GM23338 (cell line): ENCODE measurements around the gene CLEC1A. TPM values are rescaled to one million over a fixed set of nuclear protein-coding genes. Genes with fewer than 3 reads are reported as not detected.

ENCODE experiments used
- ATAC-seq: fragments of 200-7000 bp; cut with Tn5 transposase; 3 replicates; pipeline ENCODE4 v1.9.1; 2020
- DNase-seq: peaks from one replicate; pipeline ENCODE4 v3.0.0-alpha.2; 2015; ENCODE audit warnings: low spot score
- H2AFZ ChIP-seq: fragments of 200-600 bp; sonication (generic); 2 replicates; pipeline ENCODE4 v1.8.0; 2016; ENCODE audit warnings: antibody characterized with exemption, mild to moderate bottlenecking, moderate library complexity
- H3F3A ChIP-seq: fragments of 200-600 bp; sonication (generic); replicated peaks from 2 replicates; pipeline ENCODE4 v1.8.0; 2017; ENCODE audit warnings: antibody characterized with exemption, mixed run types, low read depth
- H3K27ac ChIP-seq: fragments of 200-600 bp; sonication (generic); 2 replicates; pipeline ENCODE4 v1.6.1; 2016; ENCODE audit warnings: low read depth
- H3K27me3 ChIP-seq: fragments of 200-600 bp; sonication (generic); 2 replicates; pipeline ENCODE4 v1.8.0; 2016; ENCODE audit warnings: mild to moderate bottlenecking, mixed run types, moderate library complexity; ENCODE audit not compliant: insufficient read depth
- H3K36me3 ChIP-seq: fragments of 200-600 bp; sonication (generic); 2 replicates; pipeline ENCODE4 v1.8.0; 2016; ENCODE audit warnings: mild to moderate bottlenecking; ENCODE audit not compliant: insufficient read depth
- H3K4me1 ChIP-seq: fragments of 200-600 bp; sonication (generic); 2 replicates; pipeline ENCODE4 v1.8.0; 2016; ENCODE audit warnings: mild to moderate bottlenecking, moderate library complexity; ENCODE audit not compliant: insufficient read depth
- H3K4me2 ChIP-seq: fragments of 200-600 bp; sonication (generic); 2 replicates; pipeline ENCODE4 v1.7.1; 2017; ENCODE audit warnings: mixed run types
- H3K4me3 ChIP-seq: fragments of 200-600 bp; sonication (generic); 2 replicates; pipeline ENCODE4 v1.6.1; 2016; ENCODE audit warnings: mixed run types
- H3K79me2 ChIP-seq: fragments of 200-600 bp; sonication (generic); replicated peaks from 2 replicates; pipeline ENCODE4 v1.8.0; 2017; ENCODE audit warnings: mild to moderate bottlenecking; ENCODE audit not compliant: insufficient read depth
- H3K9me2 ChIP-seq: fragments of 200-600 bp; sonication (generic); 2 replicates; pipeline ENCODE4 v1.8.0; 2017; ENCODE audit not compliant: insufficient read depth
- H4K20me1 ChIP-seq: fragments of 200-600 bp; sonication (generic); replicated peaks from 2 replicates; pipeline ENCODE4 v1.8.0; 2017; ENCODE audit warnings: mild to moderate bottlenecking; ENCODE audit not compliant: insufficient read depth
- H3K27ac Mint-ChIP-seq: 2 replicates; pipeline ENCODE4 v1.8.0; 2020; ENCODE audit warnings: inconsistent platforms, mild to moderate bottlenecking, moderate library complexity, mixed read lengths
- H3K27me3 Mint-ChIP-seq: 3 replicates; pipeline ENCODE4 v1.8.0; 2022; ENCODE audit warnings: low read depth, mild to moderate bottlenecking, moderate library complexity, mixed read lengths, inconsistent platforms; ENCODE audit not compliant: insufficient read depth, poor library complexity
- H3K36me3 Mint-ChIP-seq: 3 replicates; pipeline ENCODE4 v1.8.0; 2021; ENCODE audit warnings: low read depth, mild to moderate bottlenecking, inconsistent platforms, moderate library complexity, mixed read lengths
- H3K4me1 Mint-ChIP-seq: 3 replicates; pipeline ENCODE4 v1.8.0; 2020; ENCODE audit warnings: mild to moderate bottlenecking, inconsistent platforms, mixed read lengths
- H3K4me3 Mint-ChIP-seq: 3 replicates; pipeline ENCODE4 v1.8.0; 2021; ENCODE audit warnings: moderate library complexity, mild to moderate bottlenecking, inconsistent platforms, mixed read lengths
- H3K9me3 Mint-ChIP-seq: 3 replicates; pipeline ENCODE4 v1.8.0; 2020; ENCODE audit warnings: moderate library complexity, mild to moderate bottlenecking, inconsistent platforms, mixed read lengths
- CREB1 ChIP-seq: fragments of 250-450 bp; sonication (Bioruptor Pico); IDR thresholded peaks from 2 replicates; pipeline ENCODE4 v1.5.0; 2020; ENCODE audit warnings: low read depth, mild to moderate bottlenecking, moderate library complexity
- CTCF ChIP-seq, 2 experiments: fragments of 200-600 bp in 1 of 2; sonication (generic) in 1 of 2; conservative IDR thresholded peaks; 2 replicates each; pipeline versions ENCODE4 v1.5.1 to v1.6.1; 2016 to 2017; ENCODE audit warnings: antibody characterized with exemption in 2 of 2, low read depth in 2 of 2, mild to moderate bottlenecking in 2 of 2, moderate library complexity in 1 of 2
- EZH2 ChIP-seq: fragments of 200-600 bp; sonication (generic); IDR thresholded peaks from one replicate; pipeline ENCODE4 v1.8.0; 2017; ENCODE audit warnings: antibody characterized with exemption, mild to moderate bottlenecking, low read depth; ENCODE audit not compliant: unreplicated experiment
- EZH2phosphoT487 ChIP-seq: fragments of 200-600 bp; sonication (generic); IDR thresholded peaks from one replicate; pipeline ENCODE4 v1.8.1; 2018; ENCODE audit warnings: antibody characterized with exemption; ENCODE audit not compliant: unreplicated experiment
- JUNB ChIP-seq: IDR thresholded peaks from one replicate; pipeline ENCODE4 v1.6.1; 2016; ENCODE audit warnings: antibody characterized with exemption; ENCODE audit not compliant: unreplicated experiment
- NANOG ChIP-seq: IDR thresholded peaks from 2 replicates; pipeline ENCODE4 v1.6.1; 2016; ENCODE audit warnings: antibody characterized with exemption, borderline replicate concordance
- POLR2AphosphoS5 ChIP-seq: IDR thresholded peaks from 2 replicates; pipeline ENCODE4 v1.6.1; 2016; ENCODE audit warnings: antibody characterized with exemption, low read depth
- REST ChIP-seq: IDR thresholded peaks from one replicate; pipeline ENCODE4 v1.6.1; 2018; ENCODE audit warnings: antibody characterized with exemption; ENCODE audit not compliant: unreplicated experiment
- ZNF114 ChIP-seq: fragments of 250-450 bp; sonication (Bioruptor Pico); IDR thresholded peaks from 2 replicates; pipeline ENCODE4 v1.5.0; 2020; ENCODE audit warnings: mild to moderate bottlenecking, moderate library complexity
- ZNF331 ChIP-seq: fragments of 250-450 bp; sonication (Bioruptor Pico); IDR thresholded peaks from 2 replicates; pipeline ENCODE4 v1.5.0; 2020; ENCODE audit warnings: low read depth, mild to moderate bottlenecking, moderate library complexity
- polyA plus RNA-seq: library from polyadenylated mRNA; unstranded; fragments of >200 nt; fragmentation: Nextera tagmentation; extraction: Ambion mirVana; gene quantifications from 2 replicates; pipeline ENCODE4 v1.2.1, GENCODE V29; 2016
- total RNA-seq: library from RNA; depleted of rRNA; stranded (reverse); fragments of >200 nt; shearing (Covaris generic); gene quantifications from 2 replicates; pipeline ENCODE4 v1.2.3, GENCODE V29; 2014
- TF ChIP-seq, protein P1 (sequence below): fragments of 250-450 bp; sonication (Bioruptor Pico); IDR thresholded peaks from 2 replicates; pipeline ENCODE4 v1.5.0; 2020; ENCODE audit warnings: mild to moderate bottlenecking, moderate library complexity
- TF ChIP-seq, protein P2 (sequence below): IDR thresholded peaks from 2 replicates; pipeline ENCODE4 v1.6.1; 2016; ENCODE audit warnings: antibody characterized with exemption

CLEC1A gene
- total and polyA plus RNA-seq, 2 experiments from 2014 or later = 1.1 TPM; not detected in 1

GRCh38 chr12:10136637-10137205, 37.9 kb upstream of the CLEC1A start:
- Mint-ChIP-seq H3K4me3 (no peak overlapping the region), H3K4me1 (peaks cover 24% of the 10 kb centered on the region), H3K27me3 (peaks cover 2% of the 10 kb centered on the region), H3K36me3 (no peaks in the 10 kb centered on the region), H3K27ac (no peak overlapping the region), H3K9me3 (no peaks in the 10 kb centered on the region; the same call in 2 of the 3 replicates)
- Histone ChIP-seq H3K27ac (no peak overlapping the region), H3F3A (no peaks in the 10 kb centered on the region), H2AFZ (no peak overlapping the region), H3K79me2 (no peaks in the 10 kb centered on the region), H4K20me1 (no peaks in the 10 kb centered on the region), H3K4me1 (peaks cover 25% of the 10 kb centered on the region), H3K4me3 (no peak overlapping the region), H3K27me3 (no peaks in the 10 kb centered on the region), H3K9me2 (no peaks in the 10 kb centered on the region), H3K4me2 (no peak overlapping the region), H3K36me3 (no peaks in the 10 kb centered on the region)
- ATAC-seq (no peak), DNase-seq (no peak)
- TF ChIP-seq ZNF331 (CRISPR knock-in tag) (no peak), JUNB (no peak), POLR2AphosphoS5 (no peak), NANOG (no peak), EZH2 (no peak), CTCF (conservative IDR thresholded peaks at IDR 0.05; ENCODE audit: low read depth in 2 of 2) (no peak), EZH2phosphoT487 (no peak), REST (no peak), ZNF114 (CRISPR knock-in tag) (no peak), CREB1 (CRISPR knock-in tag) (no peak)
- TF ChIP-seq, protein P1, sequence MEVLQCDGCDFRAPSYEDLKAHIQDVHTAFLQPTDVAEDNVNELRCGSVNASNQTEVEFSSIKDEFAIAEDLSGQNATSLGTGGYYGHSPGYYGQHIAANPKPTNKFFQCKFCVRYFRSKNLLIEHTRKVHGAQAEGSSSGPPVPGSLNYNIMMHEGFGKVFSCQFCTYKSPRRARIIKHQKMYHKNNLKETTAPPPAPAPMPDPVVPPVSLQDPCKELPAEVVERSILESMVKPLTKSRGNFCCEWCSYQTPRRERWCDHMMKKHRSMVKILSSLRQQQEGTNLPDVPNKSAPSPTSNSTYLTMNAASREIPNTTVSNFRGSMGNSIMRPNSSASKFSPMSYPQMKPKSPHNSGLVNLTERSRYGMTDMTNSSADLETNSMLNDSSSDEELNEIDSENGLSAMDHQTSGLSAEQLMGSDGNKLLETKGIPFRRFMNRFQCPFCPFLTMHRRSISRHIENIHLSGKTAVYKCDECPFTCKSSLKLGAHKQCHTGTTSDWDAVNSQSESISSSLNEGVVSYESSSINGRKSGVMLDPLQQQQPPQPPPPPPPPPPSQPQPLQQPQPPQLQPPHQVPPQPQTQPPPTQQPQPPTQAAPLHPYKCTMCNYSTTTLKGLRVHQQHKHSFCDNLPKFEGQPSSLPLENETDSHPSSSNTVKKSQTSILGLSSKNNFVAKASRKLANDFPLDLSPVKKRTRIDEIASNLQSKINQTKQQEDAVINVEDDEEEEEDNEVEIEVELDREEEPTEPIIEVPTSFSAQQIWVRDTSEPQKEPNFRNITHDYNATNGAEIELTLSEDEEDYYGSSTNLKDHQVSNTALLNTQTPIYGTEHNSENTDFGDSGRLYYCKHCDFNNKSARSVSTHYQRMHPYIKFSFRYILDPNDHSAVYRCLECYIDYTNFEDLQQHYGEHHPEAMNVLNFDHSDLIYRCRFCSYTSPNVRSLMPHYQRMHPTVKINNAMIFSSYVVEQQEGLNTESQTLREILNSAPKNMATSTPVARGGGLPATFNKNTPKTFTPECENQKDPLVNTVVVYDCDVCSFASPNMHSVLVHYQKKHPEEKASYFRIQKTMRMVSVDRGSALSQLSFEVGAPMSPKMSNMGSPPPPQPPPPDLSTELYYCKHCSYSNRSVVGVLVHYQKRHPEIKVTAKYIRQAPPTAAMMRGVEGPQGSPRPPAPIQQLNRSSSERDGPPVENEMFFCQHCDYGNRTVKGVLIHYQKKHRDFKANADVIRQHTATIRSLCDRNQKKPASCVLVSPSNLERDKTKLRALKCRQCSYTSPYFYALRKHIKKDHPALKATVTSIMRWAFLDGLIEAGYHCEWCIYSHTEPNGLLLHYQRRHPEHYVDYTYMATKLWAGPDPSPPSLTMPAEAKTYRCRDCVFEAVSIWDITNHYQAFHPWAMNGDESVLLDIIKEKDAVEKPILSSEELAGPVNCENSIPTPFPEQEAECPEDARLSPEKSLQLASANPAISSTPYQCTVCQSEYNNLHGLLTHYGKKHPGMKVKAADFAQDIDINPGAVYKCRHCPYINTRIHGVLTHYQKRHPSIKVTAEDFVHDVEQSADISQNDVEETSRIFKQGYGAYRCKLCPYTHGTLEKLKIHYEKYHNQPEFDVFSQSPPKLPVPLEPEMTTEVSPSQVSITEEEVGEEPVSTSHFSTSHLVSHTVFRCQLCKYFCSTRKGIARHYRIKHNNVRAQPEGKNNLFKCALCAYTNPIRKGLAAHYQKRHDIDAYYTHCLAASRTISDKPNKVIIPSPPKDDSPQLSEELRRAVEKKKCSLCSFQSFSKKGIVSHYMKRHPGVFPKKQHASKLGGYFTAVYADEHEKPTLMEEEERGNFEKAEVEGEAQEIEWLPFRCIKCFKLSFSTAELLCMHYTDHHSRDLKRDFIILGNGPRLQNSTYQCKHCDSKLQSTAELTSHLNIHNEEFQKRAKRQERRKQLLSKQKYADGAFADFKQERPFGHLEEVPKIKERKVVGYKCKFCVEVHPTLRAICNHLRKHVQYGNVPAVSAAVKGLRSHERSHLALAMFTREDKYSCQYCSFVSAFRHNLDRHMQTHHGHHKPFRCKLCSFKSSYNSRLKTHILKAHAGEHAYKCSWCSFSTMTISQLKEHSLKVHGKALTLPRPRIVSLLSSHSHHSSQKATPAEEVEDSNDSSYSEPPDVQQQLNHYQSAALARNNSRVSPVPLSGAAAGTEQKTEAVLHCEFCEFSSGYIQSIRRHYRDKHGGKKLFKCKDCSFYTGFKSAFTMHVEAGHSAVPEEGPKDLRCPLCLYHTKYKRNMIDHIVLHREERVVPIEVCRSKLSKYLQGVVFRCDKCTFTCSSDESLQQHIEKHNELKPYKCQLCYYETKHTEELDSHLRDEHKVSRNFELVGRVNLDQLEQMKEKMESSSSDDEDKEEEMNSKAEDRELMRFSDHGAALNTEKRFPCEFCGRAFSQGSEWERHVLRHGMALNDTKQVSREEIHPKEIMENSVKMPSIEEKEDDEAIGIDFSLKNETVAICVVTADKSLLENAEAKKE (CRISPR knock-in tag) = no peak
- TF ChIP-seq, protein P2, sequence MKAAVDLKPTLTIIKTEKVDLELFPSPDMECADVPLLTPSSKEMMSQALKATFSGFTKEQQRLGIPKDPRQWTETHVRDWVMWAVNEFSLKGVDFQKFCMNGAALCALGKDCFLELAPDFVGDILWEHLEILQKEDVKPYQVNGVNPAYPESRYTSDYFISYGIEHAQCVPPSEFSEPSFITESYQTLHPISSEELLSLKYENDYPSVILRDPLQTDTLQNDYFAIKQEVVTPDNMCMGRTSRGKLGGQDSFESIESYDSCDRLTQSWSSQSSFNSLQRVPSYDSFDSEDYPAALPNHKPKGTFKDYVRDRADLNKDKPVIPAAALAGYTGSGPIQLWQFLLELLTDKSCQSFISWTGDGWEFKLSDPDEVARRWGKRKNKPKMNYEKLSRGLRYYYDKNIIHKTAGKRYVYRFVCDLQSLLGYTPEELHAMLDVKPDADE = no peak
